Right lobe of liver (tissue), 6 donors: ENCODE measurements around the gene PSMC5. TPM values are rescaled to one million over a fixed set of nuclear protein-coding genes. Genes with fewer than 3 reads are reported as not detected.

ENCODE experiments used
- ATAC-seq, 4 donors: fragments of 200-7000 bp; cut with Tn5 transposase; one replicate each; pipeline ENCODE4 v1.9.1; 2020; ENCODE audit warnings: mild to moderate bottlenecking in 4 of 4, moderate library complexity in 4 of 4
- DNase-seq, 3 donors: peaks; one replicate each; pipeline ENCODE4 v3.0.0-alpha.2; 2020
- H3K27ac ChIP-seq, 3 donors: fragments of 200-600 bp; one replicate each; pipeline ENCODE4 v1.8.0; 2022
- H3K27me3 ChIP-seq, 2 donors: fragments of 200-600 bp; one replicate each; pipeline ENCODE4 v1.8.0; 2022
- H3K36me3 ChIP-seq, 4 donors: fragments of 200-600 bp; sonication (generic) in 1 of 4; one replicate each; pipeline versions ENCODE4 v1.5.1 to v1.8.0; 2017 to 2022; ENCODE audit warnings: control low read depth in 1 of 4
- H3K4me1 ChIP-seq, 4 donors: fragments of 200-600 bp; sonication (generic) in 1 of 4; one replicate each; pipeline versions ENCODE4 v1.5.1 to v1.8.0; 2017 to 2022; ENCODE audit warnings: control low read depth in 1 of 4
- H3K4me3 ChIP-seq, 3 donors: fragments of 200-600 bp; one replicate each; pipeline ENCODE4 v1.8.0; 2022
- H3K9me3 ChIP-seq, 4 donors: fragments of 200-600 bp; sonication (generic) in 1 of 4; one replicate each; pipeline versions ENCODE4 v1.5.1 to v1.8.0; 2017 to 2022; ENCODE audit warnings: control low read depth in 1 of 4
- CTCF ChIP-seq, 4 donors: fragments of 200-600 bp in 3 of 4; fragments of 450-650 bp in 1 of 4; IDR thresholded peaks; one replicate each; pipeline versions ENCODE4 v1.5.1 to v1.8.0; 2016 to 2022; ENCODE audit warnings: antibody characterized with exemption in 4 of 4, mild to moderate bottlenecking in 2 of 4
- POLR2A ChIP-seq: fragments of 450-650 bp; IDR thresholded peaks from one replicate; pipeline ENCODE4 v1.6.1; 2017; ENCODE audit warnings: antibody characterized with exemption, mild to moderate bottlenecking
- WGBS: methylation state at CpG from one replicate; pipeline ENCODE4 v1.1.6; 2018; ENCODE audit warnings: low coverage, low lambda C conversion rate; ENCODE audit not compliant: insufficient coverage; ENCODE audit errors: missing lambda C conversion rate; 5-methylcytosine and 5-hydroxymethylcytosine counted together
- intact Hi-C, 2 donors: fragments of 100-400 bp; cut with DNase I; formaldehyde crosslinking; loops; one replicate each; pipeline versions ENCODE4 v1.11.2 to v1.14.1; 2022
- total RNA-seq, 6 experiments: library from RNA; depleted of rRNA in 2 of 6; stranded (reverse); fragments of >200 nt in 2 of 6; fragmentation: NEBNext Ultra II Directional in 3 of 6; extraction: Animal tissue kit (Norgen Biotek cat#: 25700) in 3 of 6; gene quantifications; one replicate each; pipeline versions ENCODE4 v1.1.0 to v1.2.4, GENCODE V29; 2016 to 2023
- donor health status: DM: no; HTN: yes; CAD: no.
- donor health status: DM: no; HTN: no; CAD: no.
- donor health status: DM: no; HTN: no; CAD: no.
- donor health status: DM: no; HTN: yes; CAD: no.
- donor health status: DM: no; HTN: yes; CAD: no.

The PSMC5 gene
- total RNA-seq, 6 experiments from 2014 or later = 52.7 to 70.9 (median 66.5) TPM

- Histone ChIP-seq H3K4me1 (peaks cover 0 to 2% (median 0%) of the 10 kb centered on the region in 4 donors), H3K36me3 (peaks cover 0 to 41% (median 12%) of the 10 kb centered on the region in 4 donors), H3K9me3 (no peaks in the 10 kb centered on the region), H3K27me3 (no peaks in the 10 kb centered on the region), H3K27ac (no peak overlapping the region), H3K4me3 (no peak overlapping the region)
- no peak for DNase-seq
- 100% methylated on average over 1 of the region's 1 CpG for WGBS
- no peak for TF ChIP-seq CTCF (IDR thresholded peaks at IDR 0.05)
- no peak for TF ChIP-seq POLR2A
- ATAC-seq = no peak
- intact Hi-C loops = no loop called here
Observed at GRCh38 chr17:63785556-63785955, 41.7 kb upstream of the PSMC5 start.

GRCh38 chr17:63786117-63786516 lies 41.1 kb upstream of the PSMC5 start:
- Histone ChIP-seq H3K9me3 (no peaks in the 10 kb centered on the region), H3K27ac (no peak overlapping the region), H3K4me1 (no peaks in the 10 kb centered on the region), H3K4me3 (no peak overlapping the region), H3K27me3 (no peaks in the 10 kb centered on the region), H3K36me3 (peaks cover 0 to 44% (median 15%) of the 10 kb centered on the region in 4 donors)
- DNase-seq (no peak), ATAC-seq (no peak)
- WGBS = 100% methylated on average over 1 of the region's 1 CpG
- intact Hi-C loops = no loop called here
- TF ChIP-seq CTCF (IDR thresholded peaks at IDR 0.05) (no peak), POLR2A (no peak)

GRCh38 chr17:63786971-63787711 lies 40.1 kb upstream of the PSMC5 start:
- 97% methylated on average over 12 of the region's 13 CpGs for WGBS
- H3K36me3 ChIP-seq = peaks cover 0 to 54% (median 18%) of the 10 kb centered on the region in 4 donors
- intact Hi-C loops = no loop called here
- H3K9me3 ChIP-seq = no peaks in the 10 kb centered on the region
- DNase-seq = no peak
- H3K27ac ChIP-seq = no peak overlapping the region
- H3K4me3 ChIP-seq = no peak overlapping the region
- no peak for TF ChIP-seq CTCF (IDR thresholded peaks at IDR 0.05)
- TF ChIP-seq POLR2A = no peak
- no peak for ATAC-seq
- H3K27me3 ChIP-seq = no peaks in the 10 kb centered on the region
- H3K4me1 ChIP-seq = no peaks in the 10 kb centered on the region

- 91% methylated on average over 5 of the region's 6 CpGs for WGBS
- no peaks in the 10 kb centered on the region for H3K27me3 ChIP-seq
- DNase-seq (no peak), ATAC-seq (no peak)
- no peak overlapping the region for H3K4me3 ChIP-seq
- TF ChIP-seq CTCF (IDR thresholded peaks at IDR 0.05) (no peak), POLR2A (no peak)
- H3K27ac ChIP-seq = no peak overlapping the region
- H3K36me3 ChIP-seq = peaks cover 11 to 83% (median 30%) of the 10 kb centered on the region in 4 donors
- H3K9me3 ChIP-seq = no peaks in the 10 kb centered on the region
- no peaks in the 10 kb centered on the region for H3K4me1 ChIP-seq
- intact Hi-C loops = no loop called here
Observed at GRCh38 chr17:63790057-63790456, 37.2 kb upstream of the PSMC5 start.
